MM.1S (cell line): ENCODE measurements around the gene STAT3.

Experiments
- DNase-seq: peaks from one replicate; pipeline ENCODE4 v3.0.0-alpha.2; 2015
- H2AFZ ChIP-seq: fragments of 300-600 bp; sonication (generic); 2 replicates; pipeline ENCODE4 v1.6.0; 2016; ENCODE audit warnings: antibody characterized with exemption, low read length
- H3F3A ChIP-seq: fragments of 300-600 bp; sonication (generic); 2 replicates; pipeline ENCODE4 v1.6.1; 2016; ENCODE audit warnings: mild to moderate bottlenecking, antibody characterized with exemption, low read length, moderate library complexity, mixed read lengths; ENCODE audit not compliant: insufficient read depth
- H3K27ac ChIP-seq: fragments of 300-600 bp; sonication (generic); 2 replicates; pipeline ENCODE4 v1.5.1; 2016; ENCODE audit warnings: mild to moderate bottlenecking, low read length
- H3K27me3 ChIP-seq: fragments of 300-600 bp; sonication (generic); replicated peaks from 2 replicates; pipeline ENCODE4 v1.6.0; 2016; ENCODE audit warnings: low read length; ENCODE audit not compliant: insufficient read depth
- H3K36me3 ChIP-seq: fragments of 300-600 bp; sonication (generic); replicated peaks from 2 replicates; pipeline ENCODE4 v1.6.1; 2016; ENCODE audit warnings: mild to moderate bottlenecking, low read length, mixed read lengths; ENCODE audit not compliant: insufficient read depth
- H3K4me1 ChIP-seq: fragments of 300-600 bp; sonication (generic); 2 replicates; pipeline ENCODE4 v1.6.1; 2016; ENCODE audit warnings: low read length, mixed read lengths
- H3K4me2 ChIP-seq: fragments of 300-600 bp; sonication (generic); 2 replicates; pipeline ENCODE4 v1.6.0; 2016; ENCODE audit warnings: low read depth, low read length
- H3K4me3 ChIP-seq: fragments of 300-600 bp; sonication (generic); 2 replicates; pipeline ENCODE4 v1.5.1; 2016; ENCODE audit warnings: low read length, mixed read lengths
- H3K79me2 ChIP-seq: fragments of 300-600 bp; sonication (generic); 2 replicates; pipeline ENCODE4 v1.6.1; 2016; ENCODE audit warnings: mixed run types, low read length, mixed read lengths
- H3K9ac ChIP-seq: fragments of 300-600 bp; sonication (generic); 2 replicates; pipeline ENCODE4 v1.6.1; 2016; ENCODE audit warnings: low read length, mixed read lengths
- H3K9me2 ChIP-seq: fragments of 300-600 bp; sonication (generic); replicated peaks from 2 replicates; pipeline ENCODE4 v1.6.1; 2016; ENCODE audit warnings: mild to moderate bottlenecking, low read length, mixed read lengths; ENCODE audit not compliant: insufficient read depth
- H3K9me3 ChIP-seq: fragments of 300-600 bp; sonication (generic); replicated peaks from 2 replicates; pipeline ENCODE4 v1.6.1; 2016; ENCODE audit warnings: mild to moderate bottlenecking, low read length, mixed read lengths; ENCODE audit not compliant: insufficient read depth
- H4K20me1 ChIP-seq: fragments of 300-600 bp; sonication (generic); 2 replicates; pipeline ENCODE4 v1.6.1; 2016; ENCODE audit warnings: mild to moderate bottlenecking, low read length, moderate library complexity, mixed read lengths; ENCODE audit not compliant: insufficient read depth
- EZH2 ChIP-seq: fragments of 300-600 bp; sonication (generic); optimal IDR thresholded peaks from 2 replicates; pipeline ENCODE3; 2017; ENCODE audit warnings: low read depth, mild to moderate bottlenecking, antibody characterized with exemption, low read length, mixed read lengths
- EZH2phosphoT487 ChIP-seq: fragments of 300-600 bp; sonication (generic); IDR thresholded peaks from 2 replicates; pipeline ENCODE4 v1.6.1; 2018; ENCODE audit warnings: antibody characterized with exemption, low read length
- TF ChIP-seq, protein P1 (sequence below): fragments of 300-600 bp; sonication (generic); IDR thresholded peaks from 2 replicates; pipeline ENCODE4 v1.5.1; 2016; ENCODE audit warnings: antibody characterized with exemption, low read length, mixed read lengths

Gene STAT3

DNA sequence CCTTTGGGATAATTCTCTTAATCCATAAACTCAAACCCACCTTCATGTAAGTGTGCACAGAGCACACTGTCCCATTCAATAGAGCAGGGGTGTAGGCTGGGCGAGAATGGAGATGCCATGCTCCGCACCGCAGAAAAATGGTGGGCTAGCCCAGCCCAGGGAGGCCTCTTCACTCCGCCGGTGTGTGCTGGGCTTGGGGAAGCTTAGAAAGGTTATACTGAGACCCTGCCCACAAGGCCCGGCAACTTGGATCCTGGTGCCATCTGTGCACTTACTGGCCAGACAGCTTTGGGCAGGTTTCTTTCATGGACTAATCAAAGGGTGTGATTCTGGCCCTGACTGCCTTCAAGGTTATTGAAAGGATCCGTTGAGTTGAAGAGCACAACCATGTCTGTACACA is 103.7 kb downstream of the STAT3 start:
- H3K27me3 ChIP-seq = peaks cover 15% of the 10 kb centered on the region
- no peaks in the 10 kb centered on the region for H3K9me3 ChIP-seq
- no peak for DNase-seq
- no peak overlapping the region for H3K27ac ChIP-seq
- no peaks in the 10 kb centered on the region for H3K9me2 ChIP-seq
- H3K4me1 ChIP-seq = no peaks in the 10 kb centered on the region
- no peak overlapping the region for H3K9ac ChIP-seq
- no peaks in the 10 kb centered on the region for H4K20me1 ChIP-seq
- no peak overlapping the region for H2AFZ ChIP-seq
- no peaks in the 10 kb centered on the region for H3K79me2 ChIP-seq
- no peak overlapping the region for H3K4me2 ChIP-seq
- TF ChIP-seq EZH2 (no peak), EZH2phosphoT487 (no peak)
- TF ChIP-seq, protein P1, sequence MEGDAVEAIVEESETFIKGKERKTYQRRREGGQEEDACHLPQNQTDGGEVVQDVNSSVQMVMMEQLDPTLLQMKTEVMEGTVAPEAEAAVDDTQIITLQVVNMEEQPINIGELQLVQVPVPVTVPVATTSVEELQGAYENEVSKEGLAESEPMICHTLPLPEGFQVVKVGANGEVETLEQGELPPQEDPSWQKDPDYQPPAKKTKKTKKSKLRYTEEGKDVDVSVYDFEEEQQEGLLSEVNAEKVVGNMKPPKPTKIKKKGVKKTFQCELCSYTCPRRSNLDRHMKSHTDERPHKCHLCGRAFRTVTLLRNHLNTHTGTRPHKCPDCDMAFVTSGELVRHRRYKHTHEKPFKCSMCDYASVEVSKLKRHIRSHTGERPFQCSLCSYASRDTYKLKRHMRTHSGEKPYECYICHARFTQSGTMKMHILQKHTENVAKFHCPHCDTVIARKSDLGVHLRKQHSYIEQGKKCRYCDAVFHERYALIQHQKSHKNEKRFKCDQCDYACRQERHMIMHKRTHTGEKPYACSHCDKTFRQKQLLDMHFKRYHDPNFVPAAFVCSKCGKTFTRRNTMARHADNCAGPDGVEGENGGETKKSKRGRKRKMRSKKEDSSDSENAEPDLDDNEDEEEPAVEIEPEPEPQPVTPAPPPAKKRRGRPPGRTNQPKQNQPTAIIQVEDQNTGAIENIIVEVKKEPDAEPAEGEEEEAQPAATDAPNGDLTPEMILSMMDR = no peak
- no peaks in the 10 kb centered on the region for H3F3A ChIP-seq
- H3K4me3 ChIP-seq = no peak overlapping the region
- no peaks in the 10 kb centered on the region for H3K36me3 ChIP-seq

DNA sequence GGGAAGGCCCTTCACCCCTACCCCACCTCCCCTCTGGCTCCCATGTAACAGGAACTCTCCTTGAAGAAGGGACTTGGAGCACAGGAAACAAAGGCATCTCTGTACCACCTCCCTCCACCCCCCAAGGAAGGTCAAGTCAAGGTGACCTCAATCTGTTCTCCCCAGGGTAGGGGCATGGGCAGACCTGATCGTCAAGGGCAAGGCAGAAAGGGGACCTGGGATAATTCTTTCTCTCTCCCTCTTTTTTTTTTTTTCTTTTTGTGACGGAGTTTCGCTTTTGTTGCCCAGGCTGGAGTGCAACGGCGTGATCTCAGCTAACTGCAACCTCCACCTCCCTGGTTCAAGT is 104.2 kb downstream of the STAT3 start:
- Histone ChIP-seq H3K36me3 (no peaks in the 10 kb centered on the region), H3K9ac (no peak overlapping the region), H3K4me2 (no peak overlapping the region), H3F3A (no peaks in the 10 kb centered on the region), H3K27me3 (peaks cover 13% of the 10 kb centered on the region), H3K79me2 (no peaks in the 10 kb centered on the region), H3K27ac (no peak overlapping the region), H2AFZ (no peak overlapping the region), H3K4me3 (no peak overlapping the region), H4K20me1 (no peaks in the 10 kb centered on the region), H3K4me1 (no peaks in the 10 kb centered on the region), H3K9me3 (no peaks in the 10 kb centered on the region), H3K9me2 (no peaks in the 10 kb centered on the region)
- TF ChIP-seq, protein P1 = no peak
- TF ChIP-seq EZH2 = no peak
- DNase-seq = no peak

DNA sequence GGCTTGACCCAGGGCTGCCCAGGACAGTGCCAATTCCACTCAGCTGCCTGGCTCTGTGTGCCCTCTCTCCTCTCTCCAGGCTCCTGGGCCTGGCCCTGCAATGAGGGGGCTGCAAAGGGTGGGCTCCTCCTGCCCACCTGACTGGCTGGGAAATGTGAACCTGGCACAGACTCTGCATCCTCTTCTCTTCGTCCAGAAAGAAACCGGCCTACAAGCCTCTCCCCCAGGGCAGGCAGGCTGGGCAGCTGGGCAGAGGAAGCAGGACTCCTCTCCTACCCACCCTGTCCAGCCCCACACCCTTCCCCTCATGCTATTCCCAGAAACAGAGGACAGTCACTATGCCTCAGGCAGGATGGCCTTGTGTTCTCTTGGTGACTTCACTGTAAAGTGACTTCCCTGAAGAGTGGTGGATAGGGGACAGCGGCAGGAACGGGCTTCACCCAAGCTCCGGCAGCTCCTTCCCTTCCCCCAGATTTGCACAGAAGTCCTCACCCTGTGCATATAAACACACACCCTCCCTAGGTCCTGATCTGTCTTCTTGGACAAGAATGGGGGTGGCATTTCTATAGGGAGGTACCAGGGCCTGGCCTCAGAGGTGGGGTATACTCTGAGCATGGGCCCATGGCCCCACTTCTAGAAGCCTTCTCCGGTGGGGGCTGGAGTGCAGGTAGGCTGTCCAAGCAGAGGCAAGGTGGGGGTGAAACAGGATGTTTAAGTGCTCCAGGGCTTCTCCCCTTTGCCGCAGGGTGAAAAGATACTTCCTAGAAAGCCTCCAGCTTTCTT is 104.8 kb downstream of the STAT3 start:
- peaks cover 9% of the 10 kb centered on the region; the same call in 1 of the 2 replicates for H3K27me3 ChIP-seq
- no peaks in the 10 kb centered on the region for H3K9me3 ChIP-seq
- no peaks in the 10 kb centered on the region for H4K20me1 ChIP-seq
- H3K4me3 ChIP-seq = no peak overlapping the region
- H3K27ac ChIP-seq = no peak overlapping the region
- H3K36me3 ChIP-seq = no peaks in the 10 kb centered on the region
- no peaks in the 10 kb centered on the region for H3K79me2 ChIP-seq
- DNase-seq = no peak
- no peaks in the 10 kb centered on the region for H3K9me2 ChIP-seq
- TF ChIP-seq EZH2 = no peak
- TF ChIP-seq, protein P1 = no peak
- no peak for TF ChIP-seq EZH2phosphoT487
- H2AFZ ChIP-seq = no peak overlapping the region
- H3K4me2 ChIP-seq = no peak overlapping the region
- no peaks in the 10 kb centered on the region for H3F3A ChIP-seq
- no peak overlapping the region for H3K9ac ChIP-seq
- no peaks in the 10 kb centered on the region for H3K4me1 ChIP-seq
